ENCODE results near the gene CLDND2. TPM values are rescaled to one million over a fixed set of nuclear protein-coding genes. Genes with fewer than 3 reads are reported as not detected.
"Not testable (repeated sequence)": the region's sequence is repeated elsewhere in the genome, so short reads cannot be mapped to it uniquely, and the experiment has no call there.

Gene CLDND2, protein sequence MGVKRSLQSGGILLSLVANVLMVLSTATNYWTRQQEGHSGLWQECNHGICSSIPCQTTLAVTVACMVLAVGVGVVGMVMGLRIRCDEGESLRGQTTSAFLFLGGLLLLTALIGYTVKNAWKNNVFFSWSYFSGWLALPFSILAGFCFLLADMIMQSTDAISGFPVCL
- total RNA-seq: not detected

DNA sequence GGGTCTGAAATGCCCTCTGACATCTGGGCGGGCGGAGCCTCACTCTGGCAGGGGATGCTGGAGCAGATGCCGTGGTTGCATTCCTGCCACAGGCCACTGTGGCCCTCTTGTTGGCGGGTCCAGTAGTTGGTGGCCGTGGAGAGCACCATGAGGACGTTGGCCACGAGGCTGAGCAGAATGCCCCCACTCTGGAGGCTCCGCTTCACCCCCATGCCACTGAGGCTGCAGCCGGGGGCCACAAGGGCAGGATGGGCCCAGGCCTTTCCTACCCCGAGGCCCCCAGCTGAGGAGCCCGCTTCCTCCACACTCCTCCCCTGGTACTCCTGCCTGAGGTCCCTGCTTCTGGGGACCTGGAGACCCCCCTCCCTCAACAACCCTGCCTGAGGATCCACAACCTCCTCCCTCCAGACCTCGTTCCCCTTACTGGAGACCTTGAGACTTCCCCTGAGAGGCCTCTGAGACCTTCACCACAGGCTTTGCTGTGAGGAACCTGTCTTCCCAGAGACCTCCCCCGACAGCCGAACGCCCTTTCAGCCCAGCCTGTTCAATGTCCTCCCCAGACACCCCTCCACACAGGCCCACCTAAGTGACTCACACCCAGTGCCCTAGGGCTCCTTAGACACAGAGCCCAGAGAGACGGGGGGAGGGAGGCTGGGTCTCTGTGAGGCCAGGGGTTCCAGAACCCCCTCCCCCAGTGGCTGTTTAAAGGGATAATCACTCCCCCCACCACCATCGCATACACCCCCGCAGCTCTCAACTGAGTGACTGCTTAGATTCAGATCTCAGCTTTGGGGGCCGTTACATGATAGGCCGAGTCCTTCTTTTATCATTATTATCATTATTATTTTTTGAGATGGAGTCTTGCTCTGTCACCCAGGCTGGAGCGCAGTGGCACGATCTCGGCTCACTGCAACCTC is at the start of gene CLDND2:
Gene CLDND2 (minus strand): TSS at position 638 of the 917 bp plus-strand sequence. CDS start 426 bp downstream, at position 212.
- WGBS, 2 donors (ENCODE audit: low coverage in 1 of 2): 89 to 92% methylated on average over 6 to 8 of the region's 23 CpGs
- Histone ChIP-seq H3K27ac (peak within 1 kb of the TSS; percentile 7 to 98 (median 98)), H3K27me3 (no peaks in the 10 kb centered on the region), H3K4me1 (peaks cover 0 to 31% (median 18%) of the 10 kb centered on the region in 3 donors), H3K9me3 (no peaks in the 10 kb centered on the region), H3K36me3 (no peaks in the 10 kb centered on the region), H3K4me3 (peak within 1 kb of the TSS; percentile 40 to 74)
- ATAC-seq: no peak
- no peak for TF ChIP-seq POLR2A (IDR thresholded peaks at IDR 0.05)
- TF ChIP-seq POLR2AphosphoS5 (IDR thresholded peaks at IDR 0.05): no peak
- TF ChIP-seq EP300 (IDR thresholded peaks at IDR 0.05): no peak
- TF ChIP-seq, protein P1, sequence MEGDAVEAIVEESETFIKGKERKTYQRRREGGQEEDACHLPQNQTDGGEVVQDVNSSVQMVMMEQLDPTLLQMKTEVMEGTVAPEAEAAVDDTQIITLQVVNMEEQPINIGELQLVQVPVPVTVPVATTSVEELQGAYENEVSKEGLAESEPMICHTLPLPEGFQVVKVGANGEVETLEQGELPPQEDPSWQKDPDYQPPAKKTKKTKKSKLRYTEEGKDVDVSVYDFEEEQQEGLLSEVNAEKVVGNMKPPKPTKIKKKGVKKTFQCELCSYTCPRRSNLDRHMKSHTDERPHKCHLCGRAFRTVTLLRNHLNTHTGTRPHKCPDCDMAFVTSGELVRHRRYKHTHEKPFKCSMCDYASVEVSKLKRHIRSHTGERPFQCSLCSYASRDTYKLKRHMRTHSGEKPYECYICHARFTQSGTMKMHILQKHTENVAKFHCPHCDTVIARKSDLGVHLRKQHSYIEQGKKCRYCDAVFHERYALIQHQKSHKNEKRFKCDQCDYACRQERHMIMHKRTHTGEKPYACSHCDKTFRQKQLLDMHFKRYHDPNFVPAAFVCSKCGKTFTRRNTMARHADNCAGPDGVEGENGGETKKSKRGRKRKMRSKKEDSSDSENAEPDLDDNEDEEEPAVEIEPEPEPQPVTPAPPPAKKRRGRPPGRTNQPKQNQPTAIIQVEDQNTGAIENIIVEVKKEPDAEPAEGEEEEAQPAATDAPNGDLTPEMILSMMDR (IDR thresholded peaks at IDR 0.05): no peak

DNA sequence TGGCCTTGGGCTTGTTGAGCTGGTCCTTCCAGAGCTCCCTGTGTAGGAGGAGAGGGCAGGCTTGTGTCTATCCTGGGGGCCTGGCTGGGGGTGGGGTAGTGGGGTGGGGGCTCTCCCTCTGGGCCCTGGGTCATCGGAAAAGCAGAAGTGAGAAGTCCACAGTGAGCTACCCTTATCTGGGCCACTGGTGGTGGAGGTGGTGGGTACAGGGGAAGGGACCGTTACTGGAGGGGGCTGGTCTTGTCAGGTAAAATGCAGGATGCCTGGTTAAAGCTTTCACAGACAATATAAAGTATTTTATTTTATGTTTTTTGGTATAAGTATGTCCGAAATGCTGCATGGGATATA is 49.0 kb upstream of the CLDND2 start:
- no peak for TF ChIP-seq POLR2AphosphoS5 (IDR thresholded peaks at IDR 0.05)
- TF ChIP-seq, protein P1 (IDR thresholded peaks at IDR 0.05): no peak
- no peak for TF ChIP-seq POLR2A (IDR thresholded peaks at IDR 0.05)
- TF ChIP-seq EP300 (IDR thresholded peaks at IDR 0.05): no peak
- H3K27me3 ChIP-seq: peaks cover 78% of the 10 kb centered on the region
- no peak overlapping the region for H3K4me3 ChIP-seq
- H3K9me3 ChIP-seq: no peaks in the 10 kb centered on the region
- no peak overlapping the region for H3K27ac ChIP-seq
- WGBS, 2 donors (ENCODE audit: low coverage in 1 of 2): 86 to 100% methylated on average over 1 of the region's 3 CpGs
- no peak for ATAC-seq
- no peaks in the 10 kb centered on the region for H3K4me1 ChIP-seq
- H3K36me3 ChIP-seq: no peaks in the 10 kb centered on the region

DNA sequence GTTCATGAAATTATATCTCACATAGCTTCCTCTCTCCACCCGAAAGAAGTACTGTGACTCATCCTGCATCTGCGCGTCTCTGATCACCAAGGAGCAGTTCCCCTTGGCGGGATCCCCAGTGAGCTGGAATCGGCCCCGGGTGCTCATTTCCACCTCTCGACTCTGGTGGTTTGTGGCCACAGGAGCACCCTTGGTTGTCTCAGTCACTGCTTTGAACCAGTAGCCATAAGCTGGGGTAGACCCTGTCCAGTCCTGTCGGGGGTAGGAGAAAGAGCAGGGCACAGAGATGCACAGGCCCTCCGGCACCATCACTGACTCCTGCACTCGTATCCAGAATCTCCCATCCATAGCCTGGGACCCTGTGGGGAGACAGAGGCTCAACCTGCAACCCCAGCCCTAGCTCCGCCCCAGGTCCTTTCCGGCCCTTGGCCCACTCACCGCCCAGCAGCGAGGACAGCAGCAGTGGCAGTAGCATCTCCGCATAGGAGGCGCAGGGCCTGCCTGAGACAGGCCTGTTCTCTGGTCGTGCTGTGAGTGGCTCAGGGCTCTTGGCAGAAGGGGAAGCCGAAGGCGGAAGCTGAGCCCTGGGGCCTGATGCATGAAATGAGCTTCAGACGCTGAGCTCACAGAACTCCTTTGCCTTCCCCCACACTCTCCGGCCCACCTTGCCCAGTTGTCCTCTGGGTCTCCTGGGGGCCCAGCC is 48.5 kb upstream of the CLDND2 start, which contains the start of gene SIGLEC10:
Gene SIGLEC10 (minus strand): TSS at position 536 of the 703 bp plus-strand sequence. CDS start 61 bp downstream, at position 475.
- no peak within 1 kb of the TSS for H3K27ac ChIP-seq
- TF ChIP-seq EP300 (IDR thresholded peaks at IDR 0.05) (no peak), POLR2A (IDR thresholded peaks at IDR 0.05) (no peak), POLR2AphosphoS5 (IDR thresholded peaks at IDR 0.05) (no peak)
- TF ChIP-seq, protein P1 (IDR thresholded peaks at IDR 0.05): no peak
- peaks cover 73% of the 10 kb centered on the region for H3K27me3 ChIP-seq
- no peaks in the 10 kb centered on the region for H3K4me1 ChIP-seq
- H3K9me3 ChIP-seq: no peaks in the 10 kb centered on the region
- H3K4me3 ChIP-seq: no peak within 1 kb of the TSS
- H3K36me3 ChIP-seq: no peaks in the 10 kb centered on the region
- no peak for ATAC-seq
- WGBS, 2 donors (ENCODE audit: low coverage in 1 of 2): 73% methylated on average over 3 of the region's 21 CpGs; no CpG with 5 or more reads in 1 of the 2 donors

DNA sequence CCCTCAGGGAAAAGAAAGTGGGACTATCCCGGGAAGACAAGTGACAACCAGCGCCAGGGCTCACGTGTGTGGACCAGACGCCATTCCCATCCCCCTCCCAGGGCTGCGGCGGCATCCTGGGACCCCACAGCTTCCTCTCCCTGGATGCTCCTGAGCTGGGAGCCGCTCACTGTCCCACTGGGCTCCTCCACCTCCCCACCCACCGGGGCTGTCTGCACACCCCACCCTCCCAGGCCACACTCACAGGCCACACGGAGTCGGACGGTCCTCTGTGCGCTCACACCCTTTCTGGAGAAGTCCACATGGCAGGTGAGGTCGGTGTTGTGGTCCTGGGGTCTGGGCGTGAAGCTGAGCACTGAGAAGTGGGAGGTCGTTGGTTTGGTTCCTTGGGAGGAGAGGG is 47.6 kb upstream of the CLDND2 start:
- 48 to 55% methylated on average over 6 of the region's 15 CpGs for WGBS, 2 donors (ENCODE audit: low coverage in 1 of 2)
- ATAC-seq, H3K27ac ChIP-seq, H3K36me3 ChIP-seq, H3K4me1 ChIP-seq, H3K4me3 ChIP-seq, H3K9me3 ChIP-seq: not testable (repeated sequence)
- H3K27me3 ChIP-seq: peaks cover 73% of the 10 kb centered on the region

DNA sequence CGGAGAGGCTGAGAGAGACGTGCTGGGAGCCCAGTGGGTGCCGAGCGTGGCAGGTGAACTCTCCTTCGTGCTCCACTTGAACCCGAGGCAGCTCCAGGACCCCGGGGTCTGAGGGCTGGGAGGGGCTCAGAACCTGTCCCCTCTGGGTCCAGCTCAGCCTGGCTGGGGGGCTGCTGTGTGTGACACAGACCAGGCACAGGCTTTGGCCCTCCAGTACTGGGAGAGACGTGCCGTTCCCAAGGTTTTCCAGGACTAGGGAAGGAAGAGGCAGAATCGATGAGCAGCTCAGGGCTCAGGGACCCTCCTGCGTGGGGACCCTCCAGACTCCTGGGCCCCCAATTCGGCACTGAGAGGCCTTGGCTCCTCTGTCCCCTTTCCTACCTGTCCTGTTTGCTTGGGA is 46.4 kb upstream of the CLDND2 start:
- Histone ChIP-seq H3K27ac (no peak overlapping the region), H3K9me3 (no peaks in the 10 kb centered on the region), H3K27me3 (peaks cover 67% of the 10 kb centered on the region), H3K4me1 (no peaks in the 10 kb centered on the region), H3K4me3 (no peak overlapping the region), H3K36me3 (no peaks in the 10 kb centered on the region)
- 80% methylated on average over 2 of the region's 12 CpGs; no CpG with 5 or more reads in 1 of the 2 donors for WGBS, 2 donors (ENCODE audit: low coverage in 1 of 2)
- TF ChIP-seq POLR2A (IDR thresholded peaks at IDR 0.05) (no peak), POLR2AphosphoS5 (IDR thresholded peaks at IDR 0.05) (no peak), EP300 (IDR thresholded peaks at IDR 0.05) (no peak)
- TF ChIP-seq, protein P1 (IDR thresholded peaks at IDR 0.05): no peak
- no peak for ATAC-seq
